ENCODE results near the gene AGXT.

Gene AGXT

DNA sequence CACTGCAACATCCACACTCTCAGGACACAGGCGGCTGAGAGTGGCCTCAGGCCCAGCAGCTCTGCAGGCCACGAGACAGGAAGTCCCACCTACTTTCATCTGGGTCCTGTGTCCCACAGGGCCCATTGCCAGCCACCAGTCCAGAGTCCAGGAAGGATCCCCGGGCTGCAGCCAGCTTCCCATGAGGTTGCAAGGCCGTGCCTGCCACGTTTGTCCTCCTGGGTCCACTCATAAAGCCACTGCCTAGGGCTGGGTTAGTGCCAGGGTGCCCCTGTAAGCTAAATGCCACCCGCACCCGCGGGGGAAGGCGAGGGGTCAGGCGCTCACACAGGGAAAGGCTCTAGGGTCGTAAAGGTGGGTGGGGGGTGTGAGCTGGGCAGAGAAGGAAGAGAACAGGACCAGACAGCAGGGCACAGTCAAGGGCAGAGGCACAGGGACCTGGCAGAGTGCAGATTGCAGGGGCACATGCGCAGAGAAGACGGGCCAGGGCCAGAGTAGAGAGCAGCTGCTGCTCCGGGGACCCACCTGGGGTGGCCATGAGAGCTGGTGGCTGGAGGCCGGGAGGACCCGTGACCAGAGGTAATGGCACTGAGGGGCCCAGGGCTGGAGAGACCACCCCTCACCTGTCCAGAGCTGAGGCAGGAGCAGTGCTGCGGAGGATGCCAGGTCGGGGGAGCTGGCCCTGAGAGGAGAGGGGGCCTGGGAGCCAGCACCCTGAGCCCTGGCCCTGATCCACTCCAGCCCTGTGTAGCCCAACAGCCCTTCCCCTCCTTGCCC lies 8.0 kb downstream of the AGXT start:
- no peak overlapping the region for H3K4me3 ChIP-seq (ENCODE audit: low read length)
- TF ChIP-seq, protein P1, sequence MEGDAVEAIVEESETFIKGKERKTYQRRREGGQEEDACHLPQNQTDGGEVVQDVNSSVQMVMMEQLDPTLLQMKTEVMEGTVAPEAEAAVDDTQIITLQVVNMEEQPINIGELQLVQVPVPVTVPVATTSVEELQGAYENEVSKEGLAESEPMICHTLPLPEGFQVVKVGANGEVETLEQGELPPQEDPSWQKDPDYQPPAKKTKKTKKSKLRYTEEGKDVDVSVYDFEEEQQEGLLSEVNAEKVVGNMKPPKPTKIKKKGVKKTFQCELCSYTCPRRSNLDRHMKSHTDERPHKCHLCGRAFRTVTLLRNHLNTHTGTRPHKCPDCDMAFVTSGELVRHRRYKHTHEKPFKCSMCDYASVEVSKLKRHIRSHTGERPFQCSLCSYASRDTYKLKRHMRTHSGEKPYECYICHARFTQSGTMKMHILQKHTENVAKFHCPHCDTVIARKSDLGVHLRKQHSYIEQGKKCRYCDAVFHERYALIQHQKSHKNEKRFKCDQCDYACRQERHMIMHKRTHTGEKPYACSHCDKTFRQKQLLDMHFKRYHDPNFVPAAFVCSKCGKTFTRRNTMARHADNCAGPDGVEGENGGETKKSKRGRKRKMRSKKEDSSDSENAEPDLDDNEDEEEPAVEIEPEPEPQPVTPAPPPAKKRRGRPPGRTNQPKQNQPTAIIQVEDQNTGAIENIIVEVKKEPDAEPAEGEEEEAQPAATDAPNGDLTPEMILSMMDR (conservative IDR thresholded peaks at IDR 0.05; ENCODE audit: low read depth, low read length) = no peak
- DNase-seq (ENCODE audit: low read depth) = no peak

DNA sequence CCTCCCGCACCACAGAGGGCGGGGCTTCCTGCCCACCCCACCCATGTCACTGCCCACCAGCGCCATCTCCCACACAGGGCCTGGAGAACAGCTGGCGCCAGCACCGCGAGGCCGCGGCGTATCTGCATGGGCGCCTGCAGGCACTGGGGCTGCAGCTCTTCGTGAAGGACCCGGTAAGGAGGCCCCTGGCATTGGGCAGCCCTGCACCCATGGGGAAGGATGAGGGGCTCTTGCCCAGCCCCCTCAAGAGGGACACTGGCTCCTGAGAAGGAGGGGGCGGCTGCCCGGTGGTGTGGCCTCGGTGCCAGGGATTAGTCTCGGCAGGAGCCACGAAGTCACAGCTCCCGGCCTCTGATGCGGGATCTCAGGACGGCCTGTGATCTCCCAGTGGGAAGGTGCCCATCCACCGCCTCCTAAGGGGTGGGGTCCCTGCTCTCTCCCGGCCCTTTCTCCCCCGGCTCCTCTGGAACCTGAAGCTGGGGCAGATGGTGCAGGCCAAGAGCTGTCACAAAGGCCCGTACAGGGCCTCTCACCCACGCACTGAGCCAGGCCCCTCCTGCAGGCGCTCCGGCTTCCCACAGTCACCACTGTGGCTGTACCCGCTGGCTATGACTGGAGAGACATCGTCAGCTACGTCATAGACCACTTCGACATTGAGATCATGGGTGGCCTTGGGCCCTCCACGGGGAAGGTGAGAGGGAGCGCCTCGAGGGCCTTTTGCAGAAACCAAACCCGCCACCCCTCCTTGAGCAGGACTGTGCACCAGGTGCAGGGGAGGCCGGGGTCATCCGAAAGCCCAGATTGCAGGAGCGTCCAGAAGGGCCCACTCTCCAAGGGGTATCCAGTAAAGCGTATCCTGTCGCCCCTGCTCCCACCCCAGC lies 9.1 kb downstream of the AGXT start:
- TF ChIP-seq, protein P1 (conservative IDR thresholded peaks at IDR 0.05; ENCODE audit: low read depth, low read length) = no peak
- DNase-seq (ENCODE audit: low read depth) = no peak
- no peak overlapping the region for H3K4me3 ChIP-seq (ENCODE audit: low read length)

DNA sequence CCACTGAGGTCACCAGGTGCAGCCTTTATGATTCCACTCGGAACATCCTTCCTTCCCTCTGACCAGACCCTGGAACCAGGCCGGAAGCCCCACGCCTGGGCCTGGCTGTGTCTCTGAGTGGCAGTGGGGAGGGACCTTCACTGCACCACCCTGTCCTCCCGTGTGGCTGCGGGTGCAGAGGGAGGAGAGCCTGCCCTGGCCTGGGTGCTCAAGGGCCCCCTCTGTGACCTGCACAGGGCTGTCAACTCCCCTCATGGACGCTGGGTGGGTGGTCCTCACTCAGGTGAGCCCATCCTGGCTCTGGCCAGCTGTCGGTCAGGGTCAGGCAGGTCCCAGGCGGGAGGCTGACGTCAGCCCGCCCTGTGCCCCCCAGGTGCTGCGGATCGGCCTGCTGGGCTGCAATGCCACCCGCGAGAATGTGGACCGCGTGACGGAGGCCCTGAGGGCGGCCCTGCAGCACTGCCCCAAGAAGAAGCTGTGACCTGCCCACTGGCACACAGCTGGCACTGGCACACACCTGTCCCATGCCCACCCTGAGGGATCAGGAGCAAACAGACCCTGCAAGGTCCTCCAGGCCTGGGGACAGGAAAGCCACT lies 9.8 kb downstream of the AGXT start:
- H3K4me3 ChIP-seq (ENCODE audit: low read length) = no peak overlapping the region
- DNase-seq (ENCODE audit: low read depth) = no peak
- TF ChIP-seq, protein P1 (conservative IDR thresholded peaks at IDR 0.05; ENCODE audit: low read depth, low read length) = no peak

DNA sequence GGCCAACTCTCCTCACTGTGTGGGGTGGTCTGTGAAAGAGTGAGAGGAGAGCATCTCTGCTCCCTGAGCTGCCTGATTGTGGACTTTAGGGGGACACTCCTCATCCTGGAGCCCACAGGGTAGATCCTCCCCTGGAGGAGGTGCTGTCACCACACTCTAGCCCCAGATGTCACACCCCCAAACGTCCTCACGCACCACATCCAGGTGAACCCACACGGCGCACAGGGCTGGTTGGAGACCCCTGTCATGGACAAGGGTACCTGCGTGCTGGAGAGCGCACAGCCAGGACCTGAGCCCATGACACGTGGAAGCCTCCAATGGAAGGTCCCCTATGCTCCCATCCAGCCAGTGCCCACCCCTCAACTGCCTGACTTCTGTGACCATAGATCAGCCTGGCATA lies 10.5 kb downstream of the AGXT start:
- H3K4me3 ChIP-seq (ENCODE audit: low read length) = no peak overlapping the region
- TF ChIP-seq, protein P1 (conservative IDR thresholded peaks at IDR 0.05; ENCODE audit: low read depth, low read length) = no peak
- DNase-seq (ENCODE audit: low read depth) = no peak

DNA sequence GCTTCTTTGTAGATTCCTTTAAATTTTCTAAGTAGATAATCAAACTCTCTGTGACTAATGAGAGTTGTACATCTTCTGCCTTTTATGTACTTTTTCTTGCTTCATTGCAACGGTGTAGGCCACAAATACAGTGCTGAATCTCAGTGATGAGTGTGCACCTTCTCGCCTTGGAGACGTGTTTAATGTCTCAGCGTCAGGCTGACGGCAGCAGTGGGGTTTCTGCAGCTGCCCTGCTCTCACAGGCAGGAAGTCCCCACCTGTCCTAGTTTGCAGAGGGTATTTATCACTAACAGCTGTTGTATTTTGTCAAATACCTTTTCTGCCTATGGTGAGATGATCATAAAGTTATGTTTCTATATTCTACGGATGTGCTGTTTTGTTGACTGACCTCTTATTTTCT lies 13.3 kb downstream of the AGXT start:
- H3K4me3 ChIP-seq (ENCODE audit: low read length) = no peak overlapping the region
- DNase-seq (ENCODE audit: low read depth) = no peak
- TF ChIP-seq, protein P1 (conservative IDR thresholded peaks at IDR 0.05; ENCODE audit: low read depth, low read length) = no peak

DNA sequence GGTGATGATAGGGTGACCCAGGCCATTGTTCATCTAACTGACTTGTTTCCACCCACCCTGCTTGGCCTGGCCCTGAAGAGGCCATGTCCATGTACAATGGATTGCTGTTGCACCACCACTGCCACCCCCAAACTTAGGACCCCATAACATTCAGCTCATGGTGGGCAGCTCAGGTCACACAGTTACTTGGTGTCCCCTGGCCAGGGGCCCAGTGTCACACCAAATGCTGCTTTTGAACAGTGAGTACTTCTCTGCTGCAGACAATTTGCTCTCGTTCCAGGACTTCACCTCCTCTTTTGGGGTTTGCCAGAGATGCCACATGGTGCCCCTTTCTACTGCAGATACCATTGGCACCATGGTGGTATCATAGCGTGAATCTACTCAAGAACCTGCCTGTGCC lies 15.6 kb downstream of the AGXT start:
- no peak for DNase-seq (ENCODE audit: low read depth)
- TF ChIP-seq, protein P1 (conservative IDR thresholded peaks at IDR 0.05; ENCODE audit: low read depth, low read length) = no peak
- no peak overlapping the region for H3K4me3 ChIP-seq (ENCODE audit: low read length)

Measured in retinal pigment epithelial cell (primary cell).